HCT116 (cell line): Measurements from ENCODE around the gene INTU. TPM values are rescaled to one million over a fixed set of nuclear protein-coding genes. Genes with fewer than 3 reads are reported as not detected.

ENCODE experiments used
- ATAC-seq: fragments of 200-7000 bp; cut with Tn5 transposase; 2 replicates; pipeline ENCODE4 v1.9.1; 2020; ENCODE audit warnings: mild to moderate bottlenecking, moderate library complexity
- BruUV-seq: library from RNA; stranded (reverse); fragments of 400-500 nt; replicated peaks from 2 replicates; lab custom pipeline; 2021; lab: Mats Ljungman, UMichigan
- CTCF ChIA-PET: fragments of 300-600 bp; sonication (Branson Sonifier 250); formaldehyde crosslinking; loops from one replicate; lab custom pipeline; 2021; ENCODE audit warnings: antibody characterized with exemption; lab: Charles Lee
- POLR2A ChIA-PET: fragments of 300-600, 350-600 bp; sonication (Branson Sonifier 250); formaldehyde crosslinking; loops from one replicate; lab custom pipeline; 2021; ENCODE audit warnings: antibody characterized with exemption; lab: Charles Lee
- RAD21 ChIA-PET, 2 experiments: fragments of 300-600 bp; sonication (Branson Sonifier 250); formaldehyde crosslinking; loops; one replicate each; lab custom pipeline; 2023; ENCODE audit warnings: low total read pairs in 2 of 2; ENCODE audit not compliant: uncharacterized antibody in 2 of 2, unreplicated experiment in 2 of 2, low non-redundant PET in 1 of 2; lab: Charles Lee
- DNase-seq: peaks from one replicate; pipeline ENCODE4 v3.0.0-alpha.2; 2010; ENCODE audit warnings: low read depth, low spot score
- H2AFZ ChIP-seq: fragments of 200-600 bp; shearing (Covaris generic), sonication (generic); 2 replicates; pipeline ENCODE4 v1.6.1; 2017; ENCODE audit warnings: low read depth, mixed run types, mixed read lengths, antibody characterized with exemption, low read length; ENCODE audit not compliant: poor library complexity, severe bottlenecking
- H3K27ac ChIP-seq: 2 replicates; pipeline ENCODE4 v1.5.1; 2012; ENCODE audit warnings: low read depth, low read length
- H3K27me3 ChIP-seq: fragments of 200-600 bp; sonication (generic); 2 replicates; pipeline ENCODE4 v1.6.1; 2016; ENCODE audit warnings: mixed run types, low read length, mixed read lengths; ENCODE audit not compliant: insufficient read depth
- H3K36me3 ChIP-seq, 2 experiments: fragments of 200-500 bp in 1 of 2; fragments of 200-600 bp in 1 of 2; sonication (Bioruptor generic) in 1 of 2; sonication (generic) in 1 of 2; 2 replicates each; pipeline versions ENCODE4 v1.5.1 to v1.6.1; 2014 to 2016; ENCODE audit warnings: low read length in 2 of 2, inconsistent platforms in 1 of 2, mixed read lengths in 1 of 2, mixed run types in 1 of 2; ENCODE audit not compliant: insufficient read depth in 2 of 2, control insufficient read depth in 1 of 2
- H3K4me1 ChIP-seq, 2 experiments: fragments of 200-600 bp in 1 of 2; sonication (generic) in 1 of 2; 2 replicates each; pipeline versions ENCODE4 v1.5.1 to v1.6.1; 2012 to 2017; ENCODE audit warnings: low read length in 2 of 2, inconsistent platforms in 1 of 2, mild to moderate bottlenecking in 1 of 2, mixed read lengths in 1 of 2, mixed run types in 1 of 2, moderate library complexity in 1 of 2; ENCODE audit not compliant: insufficient read depth in 2 of 2, control insufficient read depth in 1 of 2
- H3K4me2 ChIP-seq: fragments of 200-600 bp; sonication (generic); 2 replicates; pipeline ENCODE4 v1.6.1; 2017; ENCODE audit warnings: mixed run types, low read length, mixed read lengths
- H3K4me3 ChIP-seq, 2 experiments: fragments of 200-600 bp in 1 of 2; sonication (generic) in 1 of 2; replicated peaks in 1 of 2; 2 replicates each; pipeline ENCODE4 v1.5.1; 2011 to 2016; ENCODE audit warnings: low read length in 2 of 2, control low read depth in 1 of 2, low read depth in 1 of 2, mild to moderate bottlenecking in 1 of 2, mixed read lengths in 1 of 2, mixed run types in 1 of 2
- H3K79me2 ChIP-seq: fragments of 200-600 bp; sonication (generic); 2 replicates; pipeline ENCODE4 v1.6.1; 2017; ENCODE audit warnings: mild to moderate bottlenecking, mixed run types, low read length, moderate library complexity, mixed read lengths; ENCODE audit not compliant: insufficient read depth
- H3K9ac ChIP-seq: fragments of 200-600 bp; sonication (generic); 2 replicates; pipeline ENCODE4 v1.6.1; 2016; ENCODE audit warnings: low read length, mixed read lengths
- H3K9me2 ChIP-seq: fragments of 200-600 bp; sonication (generic), shearing (Covaris generic); 2 replicates; pipeline ENCODE4 v1.6.1; 2017; ENCODE audit warnings: mixed run types, mild to moderate bottlenecking, moderate library complexity; ENCODE audit not compliant: insufficient read depth
- H3K9me3 ChIP-seq, 2 experiments: fragments of 200-500 bp in 1 of 2; fragments of 200-600 bp in 1 of 2; sonication (Bioruptor generic) in 1 of 2; sonication (generic) in 1 of 2; 2 replicates each; pipeline ENCODE4 v1.6.1; 2014 to 2017; ENCODE audit warnings: low read length in 2 of 2, mixed read lengths in 2 of 2, inconsistent platforms in 1 of 2, low read depth in 1 of 2, mild to moderate bottlenecking in 1 of 2, mixed run types in 1 of 2, moderate library complexity in 1 of 2; ENCODE audit not compliant: control insufficient read depth in 1 of 2, insufficient read depth in 1 of 2
- H4K20me1 ChIP-seq: fragments of 200-600 bp; sonication (generic), shearing (Covaris generic); 2 replicates; pipeline ENCODE4 v1.6.1; 2017; ENCODE audit warnings: mixed run types, mild to moderate bottlenecking, moderate library complexity; ENCODE audit not compliant: insufficient read depth
- ATF3 ChIP-seq: IDR thresholded peaks from 2 replicates; pipeline ENCODE4 v1.6.1; 2012
- CEBPB ChIP-seq: IDR thresholded peaks from 2 replicates; pipeline ENCODE4 v1.6.1; 2012; ENCODE audit warnings: low read depth
- EGR1 ChIP-seq: IDR thresholded peaks from 2 replicates; pipeline ENCODE4 v1.6.1; 2012; ENCODE audit warnings: low read depth
- ELF1 ChIP-seq: IDR thresholded peaks from 2 replicates; pipeline ENCODE4 v1.6.1; 2012; ENCODE audit warnings: low read depth, borderline replicate concordance
- EZH2 ChIP-seq: fragments of 200-600 bp; sonication (generic); IDR thresholded peaks from 2 replicates; pipeline ENCODE4 v1.6.1; 2017; ENCODE audit warnings: antibody characterized with exemption, mixed run types
- FOSL1 ChIP-seq: IDR thresholded peaks from 2 replicates; pipeline ENCODE4 v1.6.1; 2012; ENCODE audit warnings: low read depth
- JUND ChIP-seq: IDR thresholded peaks from 2 replicates; pipeline ENCODE4 v1.6.1; 2012
- MAX ChIP-seq: IDR thresholded peaks from 2 replicates; pipeline ENCODE4 v1.6.1; 2012
- POLR2A ChIP-seq: IDR thresholded peaks from 2 replicates; pipeline ENCODE4 v1.7.0; 2011; ENCODE audit warnings: borderline replicate concordance; ENCODE audit not compliant: insufficient read depth, insufficient read length; ENCODE audit errors: extremely low read depth
- POLR2AphosphoS5 ChIP-seq: IDR thresholded peaks from 2 replicates; pipeline ENCODE4 v1.6.1; 2011; ENCODE audit warnings: mild to moderate bottlenecking, low read depth, low read length, moderate library complexity
- REST ChIP-seq: IDR thresholded peaks from 2 replicates; pipeline ENCODE4 v1.6.1; 2012; ENCODE audit warnings: low read depth
- SIN3A ChIP-seq: IDR thresholded peaks from 2 replicates; pipeline ENCODE4 v1.6.1; 2012; ENCODE audit warnings: low read depth
- YY1 ChIP-seq: IDR thresholded peaks from 2 replicates; pipeline ENCODE4 v1.6.1; 2011; ENCODE audit warnings: low read length, low read depth, moderate library complexity, mild to moderate bottlenecking; ENCODE audit not compliant: insufficient replicate concordance; ENCODE audit errors: extremely low read depth
- ZFX ChIP-seq: fragments of 450-650 bp; IDR thresholded peaks from 2 replicates; pipeline ENCODE4 v1.6.1; 2017
- ZNF274 ChIP-seq: fragments of 200-500 bp; sonication (Bioruptor generic); IDR thresholded peaks from 2 replicates; pipeline ENCODE4 v1.6.1; 2014; ENCODE audit warnings: mild to moderate bottlenecking, low read depth, low read length, inconsistent platforms
- intact Hi-C: fragments of 100-400 bp; cut with micrococcal nuclease; formaldehyde crosslinking; loops from 2 replicates; pipeline ENCODE4 v1.10.0; 2022
- total RNA-seq: library from RNA; stranded (reverse); gene quantifications from one replicate; pipeline ENCODE4 v1.2.1, GENCODE V29; 2021; ENCODE audit not compliant: unreplicated experiment

Gene INTU
- total RNA-seq, 1 experiment from 2014 or later, result 12.0 TPM

- DNase-seq (no peak), ATAC-seq (no peak)
- Histone ChIP-seq H3K27me3 (no peaks in the 10 kb centered on the region), H3K4me2 (no peak overlapping the region), H3K4me3 (no peak overlapping the region), H4K20me1 (no peaks in the 10 kb centered on the region), H3K27ac (no peak overlapping the region), H2AFZ (peak overlapping the region; percentile 98), H3K9ac (no peak overlapping the region), H3K9me2 (no peaks in the 10 kb centered on the region), H3K79me2 (peaks cover 14% of the 10 kb centered on the region), H3K4me1 (peaks cover 0 to 17% of the 10 kb centered on the region in 2 experiments; a peak in 3 of 4 replicates), H3K36me3 (no peaks in the 10 kb centered on the region), H3K9me3 (no peaks in the 10 kb centered on the region)
- BruUV-seq, result no TSS peak
- TF ChIP-seq EZH2 (no peak), ATF3 (no peak), JUND (no peak), ELF1 (no peak), POLR2A (no peak), FOSL1 (no peak), EGR1 (no peak), CEBPB (no peak), YY1 (no peak), POLR2AphosphoS5 (no peak), ZNF274 (no peak), MAX (no peak), REST (no peak), ZFX (no peak), SIN3A (no peak)
- ChIA-PET RAD21 (no interaction called here), POLR2A (no interaction called here), CTCF (no interaction called here)
- intact Hi-C loops, result no loop called here
These were observed 2.6 kb upstream of the INTU start for GRCh38 chr4:127630152-127630551.
